ENCODE data around the gene PRR15.

The PRR15 gene

DNA sequence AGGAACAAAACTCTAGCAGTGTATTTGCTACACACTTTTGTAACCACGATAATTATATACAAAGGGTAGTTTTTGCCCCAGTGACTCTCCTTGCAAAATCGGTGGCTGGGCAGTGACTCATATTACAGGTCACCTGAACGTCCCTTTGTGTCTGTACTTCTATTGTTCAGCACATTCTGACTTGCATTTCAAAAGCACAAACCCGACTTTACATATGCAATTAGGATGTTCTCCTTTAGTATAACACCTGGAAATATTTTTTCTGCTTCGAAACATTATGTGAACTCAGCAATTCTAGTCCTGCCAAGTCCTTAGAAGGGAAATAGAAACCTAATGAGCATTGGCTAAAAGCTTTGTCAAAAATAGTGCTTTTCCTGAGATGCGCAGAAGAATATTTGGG, 6.0 kb downstream of the PRR15 start:
- DNase-seq (ENCODE audit: low read depth, low spot score): peak; percentile 26

DNA sequence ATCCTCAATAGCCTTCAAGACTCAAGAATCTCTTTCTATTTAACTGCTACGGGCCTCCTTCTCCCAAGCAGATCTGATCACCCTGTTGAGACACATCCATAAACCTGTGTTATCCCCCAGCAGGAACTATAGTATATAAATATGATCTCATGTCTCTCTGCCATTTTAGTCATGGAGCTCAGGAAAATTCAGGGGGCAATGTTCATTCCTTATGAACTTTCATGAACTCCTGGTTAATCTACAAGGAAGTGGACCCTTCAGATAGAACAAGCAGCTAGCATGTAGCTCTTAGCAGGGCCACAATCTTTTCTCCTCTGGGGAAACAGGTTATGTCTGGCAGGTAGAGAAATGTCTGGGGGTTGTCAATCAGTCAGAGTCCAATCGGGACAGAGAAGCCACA, 8.9 kb downstream of the PRR15 start:
- DNase-seq (ENCODE audit: low read depth, low spot score): no peak

- DNase-seq (ENCODE audit: low read depth, low spot score): no peak
Measured at GRCh38 chr7:29573567-29573966, 9.9 kb downstream of the PRR15 start.

- no peak for DNase-seq (ENCODE audit: low read depth, low spot score)
Measured at GRCh38 chr7:29574659-29575058, 11.0 kb downstream of the PRR15 start.

DNA sequence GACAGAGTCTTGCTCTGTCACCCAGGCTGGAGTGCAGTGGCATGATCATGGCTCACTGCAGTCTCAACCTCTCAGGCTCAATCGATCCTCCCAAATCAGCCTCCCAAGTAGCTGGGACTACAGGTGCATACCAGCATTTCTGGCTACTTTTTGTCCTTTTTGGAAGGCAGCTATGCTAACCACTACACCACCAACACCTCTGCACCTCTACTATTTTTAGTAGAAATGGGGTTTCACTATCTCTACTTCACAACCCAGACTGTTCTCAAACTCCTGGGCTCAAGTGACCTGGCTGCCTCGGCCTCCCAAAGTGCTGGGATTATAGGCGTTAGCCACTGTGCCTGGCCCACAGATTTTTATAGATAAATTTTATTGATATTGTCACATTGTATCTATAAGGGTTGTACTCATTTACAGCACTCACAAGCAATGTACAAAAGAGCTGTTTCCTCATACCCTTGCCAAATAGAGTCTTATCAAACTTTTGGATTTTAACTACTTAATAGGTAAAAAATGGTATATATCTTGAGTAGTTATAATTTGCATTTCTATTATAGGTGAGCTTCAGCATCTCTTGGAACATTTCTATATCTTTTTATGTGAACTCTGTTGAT, 23.7 kb downstream of the PRR15 start:
- no peak for DNase-seq (ENCODE audit: low read depth, low spot score)

DNA sequence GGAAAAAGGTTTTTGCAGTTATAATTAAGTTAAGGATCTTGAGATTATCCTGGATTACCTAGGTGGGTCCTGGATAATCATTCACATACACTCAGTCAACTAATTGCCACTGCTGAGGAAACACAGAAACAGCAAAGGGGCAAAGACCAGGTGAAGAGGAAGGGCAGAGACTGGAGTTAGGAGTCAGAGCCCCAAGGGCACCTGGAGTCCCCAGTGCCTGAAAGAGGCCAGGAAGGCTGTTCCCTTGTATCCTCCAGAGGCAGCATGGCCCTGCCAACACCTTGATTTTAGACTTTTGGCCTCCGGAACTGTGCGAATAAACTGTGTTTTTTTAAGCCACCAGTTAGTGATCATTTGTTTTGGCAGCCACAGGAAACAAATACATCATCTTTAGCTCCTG, 24.6 kb downstream of the PRR15 start:
- DNase-seq (ENCODE audit: low read depth, low spot score): no peak

GRCh38 chr7:29588900-29589696, 25.5 kb downstream of the PRR15 start:
- peak; percentile 48 for DNase-seq (ENCODE audit: low read depth, low spot score)

- DNase-seq (ENCODE audit: low read depth, low spot score): no peak
Measured at GRCh38 chr7:29592866-29593265, 29.2 kb downstream of the PRR15 start.

- DNase-seq (ENCODE audit: low read depth, low spot score): no peak
Measured at GRCh38 chr7:29593459-29593858, 29.8 kb downstream of the PRR15 start.

DNA sequence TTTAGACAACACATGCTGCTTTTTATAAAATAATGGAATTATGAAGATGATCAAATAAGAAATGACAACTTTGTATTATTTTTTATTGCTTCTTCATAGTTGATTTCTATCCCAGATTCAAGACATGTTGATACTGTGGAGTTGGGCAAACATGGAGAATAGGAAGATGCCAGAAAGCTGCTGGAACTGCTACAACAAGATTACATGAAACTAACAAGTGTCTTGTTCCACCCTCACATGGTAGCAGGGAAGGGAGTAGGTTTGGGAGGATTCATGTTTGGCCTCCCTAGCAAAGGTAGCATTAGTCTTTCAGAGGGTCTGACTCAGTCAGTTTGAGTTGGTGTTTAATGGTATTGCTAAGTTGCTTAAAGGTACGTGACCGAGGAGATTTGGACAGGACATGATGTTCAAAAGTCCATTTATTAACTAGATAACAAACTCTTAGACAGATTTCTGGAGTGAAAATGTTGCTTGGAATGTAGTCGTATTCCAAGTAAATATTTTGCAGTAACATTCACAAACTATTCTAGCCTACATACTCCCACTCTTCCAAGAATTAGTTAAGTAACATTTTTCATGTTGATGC, 33.1 kb downstream of the PRR15 start:
- no peak for DNase-seq (ENCODE audit: low read depth, low spot score)

- no peak for DNase-seq (ENCODE audit: low read depth, low spot score)
Measured at GRCh38 chr7:29597266-29597665, 33.6 kb downstream of the PRR15 start.

DNA sequence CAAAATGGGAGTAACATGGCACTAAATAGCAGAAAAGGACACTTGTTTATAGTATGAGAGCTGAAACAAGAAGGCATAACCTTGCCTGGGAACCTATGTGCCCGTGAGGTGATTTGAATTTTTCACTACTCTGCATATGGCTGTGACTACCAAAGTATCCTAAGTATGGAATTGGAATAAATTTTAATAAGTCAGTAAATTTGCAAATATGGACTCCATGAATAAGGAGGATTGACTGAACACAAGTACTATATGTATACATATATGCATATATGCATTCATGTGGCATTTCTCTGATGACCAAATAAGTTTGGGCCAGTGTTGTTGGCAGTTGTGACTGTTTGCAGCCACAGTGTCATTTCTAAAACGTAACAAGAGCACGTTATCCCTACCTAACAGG, 34.5 kb downstream of the PRR15 start:
- DNase-seq (ENCODE audit: low read depth, low spot score): no peak

DNA sequence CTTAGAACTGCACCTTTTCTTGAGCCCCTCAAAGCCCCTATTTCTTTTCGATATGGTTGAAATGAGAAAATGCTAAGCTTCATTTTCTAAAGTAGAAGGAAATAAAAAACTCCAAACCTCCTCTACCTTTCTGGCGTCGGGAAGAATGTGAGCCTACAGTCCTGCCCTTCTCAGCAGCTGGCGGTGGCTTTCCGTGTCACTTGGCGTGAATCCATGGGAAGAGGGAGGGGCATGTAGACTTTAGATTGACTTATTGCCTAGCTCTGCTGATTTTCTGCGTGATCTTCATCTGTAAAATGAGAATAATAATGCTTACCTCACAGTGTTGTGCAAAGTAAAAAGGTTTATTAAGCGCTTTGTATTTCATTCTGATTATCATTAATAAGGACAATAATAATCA, 35.0 kb downstream of the PRR15 start:
- DNase-seq (ENCODE audit: low read depth, low spot score): no peak

GRCh38 chr7:29599026-29599425, 35.4 kb downstream of the PRR15 start:
- DNase-seq (ENCODE audit: low read depth, low spot score): no peak

GRCh38 chr7:29600661-29601060, 37.0 kb downstream of the PRR15 start:
- no peak for DNase-seq (ENCODE audit: low read depth, low spot score)

DNA sequence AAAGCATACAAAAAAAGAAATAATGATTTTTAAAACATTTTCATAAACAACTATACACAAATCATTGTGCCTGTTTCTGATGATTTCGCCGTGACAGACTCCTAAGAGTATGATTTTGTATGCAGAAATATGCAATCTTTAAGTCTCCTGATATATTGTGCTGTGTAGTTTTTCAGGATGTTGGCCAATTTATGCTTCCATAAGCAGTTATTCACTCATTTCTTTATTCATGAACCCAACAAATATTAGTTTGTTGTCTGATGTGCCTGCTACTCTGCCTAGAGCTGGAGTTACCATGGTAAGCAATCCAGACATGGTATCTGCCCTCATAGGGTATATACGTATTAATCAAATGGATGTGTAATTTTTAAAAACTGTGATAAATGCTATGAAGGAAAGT, 40.4 kb downstream of the PRR15 start:
- no peak for DNase-seq (ENCODE audit: low read depth, low spot score)

GRCh38 chr7:29604702-29605101, 41.1 kb downstream of the PRR15 start:
- no peak for DNase-seq (ENCODE audit: low read depth, low spot score)

- DNase-seq (ENCODE audit: low read depth, low spot score): no peak
Measured at GRCh38 chr7:29605671-29606070, 42.0 kb downstream of the PRR15 start.

DNA sequence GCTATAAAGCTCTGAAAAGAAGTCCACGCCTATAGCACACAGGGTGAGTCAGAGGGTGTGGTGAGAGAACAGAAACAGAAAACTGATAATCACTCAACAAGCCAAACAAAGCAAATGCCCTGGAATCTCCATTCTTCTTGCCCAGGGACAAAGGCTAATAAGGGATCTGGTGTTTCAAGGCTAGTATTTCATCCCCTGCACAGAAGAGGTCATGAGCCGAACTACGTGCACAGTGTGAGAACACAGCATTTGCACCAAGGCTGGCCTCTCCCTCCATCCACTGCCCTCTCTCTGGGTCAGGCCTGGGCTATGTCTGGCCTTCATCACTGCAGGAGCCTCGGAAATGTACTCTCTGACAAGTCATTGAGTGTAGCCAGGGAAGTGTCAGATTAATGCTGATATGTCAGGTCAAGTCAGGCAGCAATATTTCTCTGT, 42.7 kb downstream of the PRR15 start:
- peak; percentile 60 for DNase-seq (ENCODE audit: low read depth, low spot score)

GRCh38 chr7:29606830-29607229, 43.2 kb downstream of the PRR15 start:
- no peak for DNase-seq (ENCODE audit: low read depth, low spot score)

DNA sequence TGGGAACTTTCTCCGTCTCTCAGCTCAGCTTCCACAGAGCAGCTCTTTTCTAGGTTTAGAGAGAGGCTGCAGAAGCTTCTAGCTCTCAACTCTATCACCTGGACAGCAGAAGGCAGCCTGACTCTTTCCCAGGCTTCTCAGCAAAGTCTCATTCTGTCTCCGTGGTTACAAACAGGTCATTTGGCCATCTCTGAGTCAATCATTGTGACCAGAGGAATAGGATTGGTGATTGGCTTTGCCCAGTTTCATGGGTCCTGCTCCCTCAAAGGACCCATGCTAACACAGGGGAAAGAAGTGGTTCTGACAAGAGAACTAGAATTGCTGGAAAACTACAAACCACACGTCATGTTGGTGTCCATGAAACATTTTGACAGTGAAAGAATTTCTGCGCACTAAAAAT, 43.6 kb downstream of the PRR15 start:
- DNase-seq (ENCODE audit: low read depth, low spot score): no peak

GRCh38 chr7:29607889-29608288, 44.3 kb downstream of the PRR15 start:
- peak; percentile 53 for DNase-seq (ENCODE audit: low read depth, low spot score)
